ENCODE data around the gene VPS37B.
"Not testable (repeated sequence)": the region's sequence is repeated elsewhere in the genome, so short reads cannot be mapped to it uniquely, and the experiment has no call there.

VPS37B gene

GRCh38 chr12:122895704-122896636 is at the start of gene VPS37B:
VPS37B (minus strand) TSS chr12:122896124; CDS start chr12:122896062, 62 bp downstream.
- DNase-seq (ENCODE audit: low read depth) = peak; percentile 90
- TF ChIP-seq CTCF (IDR thresholded peaks at IDR 0.05; ENCODE audit: low read length, missing control alignments) = no peak

GRCh38 chr12:122944605-122945592 is 49.0 kb upstream of the VPS37B start:
- no peak overlapping the region for H3K4me3 ChIP-seq (replicated peaks; ENCODE audit: low read depth, low read length)
- no peak for TF ChIP-seq CTCF (IDR thresholded peaks at IDR 0.05; ENCODE audit: low read length, missing control alignments)
- peak; percentile 33 for DNase-seq (ENCODE audit: low read depth)

More at GRCh38 chr12:122895704-122896636, at the start of gene VPS37B:
- H3K4me3 ChIP-seq (replicated peaks; ENCODE audit: low read depth, low read length) = peak within 1 kb of the TSS; percentile 64

- TF ChIP-seq CTCF (IDR thresholded peaks at IDR 0.05; ENCODE audit: low read length, missing control alignments) = no peak
- peak; percentile 25 for DNase-seq (ENCODE audit: low read depth)
- H3K4me3 ChIP-seq (replicated peaks; ENCODE audit: low read depth, low read length) = no peak overlapping the region
Observed at GRCh38 chr12:122943196-122943595, 47.3 kb upstream of the VPS37B start.

GRCh38 chr12:122942637-122943036 is 46.7 kb upstream of the VPS37B start:
- no peak for DNase-seq (ENCODE audit: low read depth)
- H3K4me3 ChIP-seq (replicated peaks; ENCODE audit: low read depth, low read length) = no peak overlapping the region
- no peak for TF ChIP-seq CTCF (IDR thresholded peaks at IDR 0.05; ENCODE audit: low read length, missing control alignments)

- DNase-seq (ENCODE audit: low read depth) = peak; percentile 42
- H3K4me3 ChIP-seq (replicated peaks; ENCODE audit: low read depth, low read length) = not testable (repeated sequence)
Observed at GRCh38 chr12:122941351-122941750, 45.4 kb upstream of the VPS37B start.

GRCh38 chr12:122939125-122939524 is 43.2 kb upstream of the VPS37B start:
- DNase-seq (ENCODE audit: low read depth) = no peak
- H3K4me3 ChIP-seq (replicated peaks; ENCODE audit: low read depth, low read length) = no peak overlapping the region
- no peak for TF ChIP-seq CTCF (IDR thresholded peaks at IDR 0.05; ENCODE audit: low read length, missing control alignments)

- no peak for DNase-seq (ENCODE audit: low read depth)
- no peak for TF ChIP-seq CTCF (IDR thresholded peaks at IDR 0.05; ENCODE audit: low read length, missing control alignments)
- H3K4me3 ChIP-seq (replicated peaks; ENCODE audit: low read depth, low read length) = no peak overlapping the region
Observed at GRCh38 chr12:122937622-122938091, 41.7 kb upstream of the VPS37B start.
